ENCODE measurements around the gene NDRG4.
A peak's percentile ranks its signal among the peaks of the same experiment; 100 is the strongest.

The NDRG4 gene

GRCh38 chr16:58497468-58497867 lies 2.5 kb upstream of the NDRG4 start:
- DNase-seq = no peak

- no peak for DNase-seq
These were observed 2.0 kb upstream of the NDRG4 start for GRCh38 chr16:58497935-58498334.

GRCh38 chr16:58498341-58499091 lies 1.4 kb upstream of the NDRG4 start:
- no peak for DNase-seq

- DNase-seq = no peak
These were observed 841 bp upstream of the NDRG4 start for GRCh38 chr16:58499092-58499511.

GRCh38 chr16:58500430-58501241 lies 693 bp downstream of the NDRG4 start:
- no peak for DNase-seq

- DNase-seq = peak; percentile 46
These were observed 1.5 kb downstream of the NDRG4 start for GRCh38 chr16:58501242-58502131.

- no peak for DNase-seq
These were observed 2.4 kb downstream of the NDRG4 start for GRCh38 chr16:58502217-58502921.

- DNase-seq = no peak
These were observed 3.4 kb downstream of the NDRG4 start for GRCh38 chr16:58503166-58503862.

DNA sequence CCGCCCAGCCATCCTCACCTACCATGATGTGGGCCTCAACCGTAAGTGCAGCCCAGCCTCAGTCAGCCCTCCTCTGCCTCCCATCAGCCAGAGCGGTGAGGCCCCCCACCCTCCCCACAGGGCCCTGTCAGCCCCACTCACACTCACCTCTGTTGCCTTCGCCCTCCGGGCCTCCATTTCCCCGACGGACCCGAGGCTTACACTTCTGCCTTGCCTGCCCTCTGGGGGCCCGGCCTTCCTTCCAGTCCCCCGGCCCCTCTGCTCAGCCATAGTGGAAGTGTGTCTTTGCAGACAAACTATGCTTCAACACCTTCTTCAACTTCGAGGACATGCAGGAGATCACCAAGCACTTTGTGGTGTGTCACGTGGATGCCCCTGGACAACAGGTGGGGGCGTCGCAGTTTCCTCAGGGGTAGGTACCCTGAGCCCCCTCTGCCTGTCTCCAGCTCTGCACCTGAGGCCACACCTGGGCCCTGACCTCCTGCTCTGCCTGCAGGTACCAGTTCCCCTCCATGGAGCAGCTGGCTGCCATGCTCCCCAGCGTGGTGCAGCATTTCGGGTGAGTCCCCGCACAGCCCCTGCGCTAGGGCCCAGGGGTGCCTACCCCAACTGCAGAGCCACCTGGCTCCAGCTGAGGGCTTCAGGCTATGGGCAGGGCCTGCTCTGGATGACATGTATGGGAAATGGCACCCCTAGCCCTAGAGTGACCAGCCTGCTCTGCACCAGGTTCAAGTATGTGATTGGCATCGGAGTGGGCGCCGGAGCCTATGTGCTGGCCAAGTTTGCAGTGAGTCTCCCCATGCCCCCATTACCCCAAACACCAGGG lies 4.1 kb downstream of the NDRG4 start:
- no peak for DNase-seq

DNA sequence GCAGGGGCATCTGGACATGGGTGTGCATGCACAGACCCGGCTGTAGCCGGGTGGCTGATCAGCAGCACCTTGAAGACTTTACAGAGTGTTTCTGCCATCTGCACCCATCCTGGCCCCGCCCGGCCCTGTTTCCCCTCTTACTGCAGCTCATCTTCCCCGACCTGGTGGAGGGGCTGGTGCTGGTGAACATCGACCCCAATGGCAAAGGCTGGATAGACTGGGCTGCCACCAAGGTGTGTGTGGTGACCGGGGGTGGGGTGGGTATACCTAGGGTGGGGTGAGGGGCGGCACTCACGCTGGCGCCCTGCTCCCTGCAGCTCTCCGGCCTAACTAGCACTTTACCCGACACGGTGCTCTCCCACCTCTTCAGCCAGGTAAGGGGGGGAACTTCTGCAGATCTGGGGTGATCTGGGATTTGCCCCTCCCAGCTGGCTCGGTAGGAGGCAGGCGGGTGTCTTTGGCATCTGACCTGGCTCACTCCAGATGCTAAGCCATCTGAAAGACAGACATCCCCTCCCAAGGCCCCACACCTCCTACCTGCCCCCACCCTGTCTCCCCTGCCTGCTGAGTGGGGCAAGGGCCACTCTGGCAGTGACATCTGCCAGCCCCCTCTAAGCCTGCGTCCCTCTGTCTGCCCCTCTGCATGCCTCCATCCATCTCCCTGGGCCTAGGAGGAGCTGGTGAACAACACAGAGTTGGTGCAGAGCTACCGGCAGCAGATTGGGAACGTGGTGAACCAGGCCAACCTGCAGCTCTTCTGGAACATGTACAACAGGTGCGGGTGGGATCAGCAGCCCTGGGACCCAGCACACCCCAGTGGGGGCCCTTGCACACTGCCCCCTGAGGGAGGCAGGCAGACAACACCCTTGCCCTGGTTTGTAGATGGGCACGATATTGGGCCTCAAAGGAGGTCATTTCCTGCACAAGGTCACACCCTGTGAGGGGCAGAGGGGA lies 6.6 kb downstream of the NDRG4 start:
- DNase-seq = no peak

DNA sequence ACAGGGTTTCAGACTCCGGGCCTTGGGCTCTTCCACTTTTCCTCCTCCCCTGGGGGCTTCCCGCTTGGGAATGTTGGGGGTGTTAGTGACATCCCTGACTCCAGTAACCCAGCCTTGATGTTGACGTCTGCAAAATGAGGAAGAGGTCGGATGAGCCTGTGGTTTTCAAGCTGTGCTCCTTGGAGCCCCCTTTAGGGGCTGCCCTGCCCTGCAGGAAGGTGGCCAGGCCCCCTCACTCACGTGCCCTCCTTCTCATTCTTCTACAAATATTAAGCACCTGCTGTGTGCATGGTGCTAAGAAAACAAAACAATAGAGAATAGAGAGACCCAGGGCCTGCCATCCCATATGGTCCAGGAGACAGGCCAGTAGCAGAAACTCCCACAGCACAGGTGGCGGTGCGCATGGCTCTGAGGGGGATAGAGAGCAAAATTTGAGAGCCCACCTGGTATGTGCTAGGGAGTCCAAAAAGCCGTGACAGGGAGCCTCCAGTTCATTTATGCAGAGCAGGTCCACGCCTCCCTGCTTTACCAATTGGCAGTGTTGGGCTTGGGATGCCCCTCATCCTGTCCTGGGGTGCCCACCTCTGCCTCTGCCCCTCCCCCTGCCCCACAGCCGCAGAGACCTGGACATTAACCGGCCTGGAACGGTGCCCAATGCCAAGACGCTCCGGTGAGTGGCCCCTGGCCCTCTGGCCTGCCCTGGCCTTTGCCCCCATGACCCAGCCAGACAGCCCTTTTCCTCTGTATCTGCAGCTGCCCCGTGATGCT lies 7.4 kb downstream of the NDRG4 start:
- DNase-seq = no peak

DNA sequence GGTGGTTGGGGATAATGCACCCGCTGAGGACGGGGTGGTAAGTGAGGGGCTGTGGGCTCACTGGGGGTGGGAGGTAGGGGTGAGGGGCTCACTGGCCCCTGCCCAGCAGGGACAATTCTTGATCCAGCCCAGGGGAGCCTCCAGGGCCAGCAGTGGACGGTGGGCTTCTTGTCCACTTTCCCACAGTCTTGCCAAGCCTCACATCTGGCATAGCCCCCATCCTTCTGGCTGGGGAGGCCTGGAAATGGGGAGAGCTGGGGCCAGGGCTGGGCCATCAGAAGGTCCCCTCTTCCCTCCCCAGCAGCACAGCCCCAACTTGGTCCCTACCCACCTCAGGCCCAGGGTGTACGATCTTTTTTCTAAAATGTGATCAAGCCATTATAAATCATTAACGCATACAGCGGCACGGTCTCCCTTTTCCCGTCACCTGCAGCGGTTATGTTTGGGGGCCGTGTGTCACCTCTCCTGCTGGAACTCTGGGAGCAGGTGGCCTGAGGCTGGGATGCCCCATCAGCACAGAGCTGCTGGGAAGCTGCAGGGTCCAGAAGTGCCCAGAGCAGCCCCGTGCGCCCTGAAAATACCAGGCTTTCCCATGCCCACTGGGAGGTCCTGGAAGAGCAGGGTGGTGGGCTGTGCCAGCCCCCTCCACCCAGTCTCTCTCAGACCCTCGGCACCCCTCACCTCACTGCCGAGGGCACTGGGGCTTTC lies 8.2 kb downstream of the NDRG4 start:
- no peak for DNase-seq

GRCh38 chr16:58508671-58509251 lies 8.8 kb downstream of the NDRG4 start:
- no peak for DNase-seq

DNA sequence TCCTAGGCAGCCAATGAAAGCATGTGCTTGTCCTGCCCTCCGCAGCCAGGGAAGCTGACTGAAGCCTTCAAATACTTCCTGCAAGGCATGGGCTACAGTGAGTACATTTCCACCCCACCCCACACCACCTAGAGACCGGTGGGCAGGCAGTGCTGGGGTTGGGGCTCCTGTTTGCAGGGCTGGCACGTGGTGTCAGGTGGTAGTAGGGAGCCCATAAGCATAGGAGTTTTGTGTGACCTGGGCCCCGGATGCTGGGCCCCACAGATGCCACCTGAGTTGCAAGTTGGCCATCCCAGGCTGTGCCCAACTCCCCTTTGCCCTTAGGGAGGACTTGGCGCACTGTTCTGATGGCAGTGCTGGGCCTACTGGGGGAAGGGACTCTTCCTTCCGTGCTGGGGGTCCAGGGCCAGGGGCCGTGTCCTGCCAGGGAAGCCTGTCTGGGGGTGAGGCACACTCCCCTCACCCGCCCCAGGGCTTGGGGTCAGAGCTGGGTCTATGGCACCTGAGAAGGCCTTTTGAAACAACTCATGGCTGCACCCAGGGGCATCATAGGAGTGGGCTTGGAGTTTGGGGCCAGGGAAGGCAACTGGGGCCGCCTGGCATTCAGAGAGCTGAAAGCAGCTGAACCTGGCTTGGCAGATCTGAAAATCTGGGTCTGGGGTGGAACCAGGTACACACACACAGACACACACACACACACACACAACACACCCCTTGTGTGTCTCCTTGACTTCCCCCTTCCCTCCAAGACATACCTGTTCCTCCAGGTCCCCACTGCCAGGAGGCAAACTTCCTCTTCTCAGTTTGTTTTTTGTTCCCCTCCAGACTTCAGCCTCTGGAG lies 9.5 kb downstream of the NDRG4 start:
- no peak for DNase-seq

GRCh38 chr16:58510097-58510775 lies 10.3 kb downstream of the NDRG4 start:
- no peak for DNase-seq

Data from CD4-positive, alpha-beta T cell treated with Interleukin-10 for 1 hour (primary cell).